ENCODE results near the gene IQSEC3. TPM values are rescaled to one million over a fixed set of nuclear protein-coding genes. Genes with fewer than 3 reads are reported as not detected.

IQSEC3 gene
- total RNA-seq, 1 experiment from 2014 or later = 0.55 TPM

DNA sequence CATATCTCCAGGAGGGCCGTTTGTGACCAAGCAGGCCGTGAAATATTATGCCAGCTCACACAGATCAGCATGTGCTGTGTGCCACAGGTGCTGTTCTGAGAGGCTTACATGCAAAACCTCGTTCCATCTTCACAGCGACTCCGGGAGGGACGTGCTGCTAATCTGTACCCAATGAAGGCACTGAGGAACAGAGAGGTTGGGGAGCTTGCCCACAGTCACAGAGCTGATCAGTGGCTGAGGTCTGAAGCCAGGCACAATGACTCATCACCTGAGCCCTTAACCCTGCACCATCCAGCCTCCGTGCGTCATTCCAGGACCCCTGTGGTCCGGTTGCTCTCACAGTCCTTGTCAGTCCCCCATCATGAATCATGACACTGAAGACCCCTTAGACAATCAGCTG is 80.7 kb downstream of the IQSEC3 start:
- Histone ChIP-seq H4K20me1 (ENCODE audit: control insufficient read depth, insufficient read depth, insufficient read length) (no peaks in the 10 kb centered on the region), H3K18ac (ENCODE audit: insufficient read length, low read depth, low read length) (no peak overlapping the region), H3K27ac (ENCODE audit: insufficient read length, low read depth, low read length) (no peak overlapping the region), H3K79me1 (ENCODE audit: insufficient read depth, low read depth, low read length, poor library complexity, severe bottlenecking) (no peaks in the 10 kb centered on the region), H2BK20ac (ENCODE audit: low read depth, low read length, poor library complexity, severe bottlenecking) (no peak overlapping the region), H3K9ac (ENCODE audit: extremely low read depth, insufficient read length, low read length) (no peak overlapping the region), H4K91ac (ENCODE audit: insufficient read length, low read depth, low read length) (no peak overlapping the region), H3K4me1 (ENCODE audit: insufficient read depth, low read length) (peaks cover 1% of the 10 kb centered on the region; the same call in 1 of the 2 replicates), H2AFZ (ENCODE audit: low read length) (no peak overlapping the region), H4K8ac (replicated peaks; ENCODE audit: insufficient read length, low read depth, low read length) (no peak overlapping the region), H4K5ac (ENCODE audit: insufficient read length, low read depth, low read length) (no peak overlapping the region), H2BK12ac (ENCODE audit: insufficient read length, low read depth, low read length) (no peak overlapping the region), H3K14ac (ENCODE audit: insufficient read depth, low read length) (no peak overlapping the region), H3K23ac (ENCODE audit: insufficient read length, low read depth, low read length) (no peak overlapping the region), H3K9me3 (ENCODE audit: control insufficient read depth, low read depth, low read length) (no peaks in the 10 kb centered on the region), H2AK5ac (ENCODE audit: insufficient read length, low read length) (no peak overlapping the region), H2BK120ac (ENCODE audit: low read depth, low read length, poor library complexity, severe bottlenecking) (no peak overlapping the region), H2BK5ac (ENCODE audit: insufficient read length, low read length) (no peak overlapping the region), H3K56ac (ENCODE audit: insufficient read length, low read depth, low read length) (no peak overlapping the region), H3T11ph (ENCODE audit: low read length) (no peak overlapping the region), H3K23me2 (ENCODE audit: insufficient read length, low read depth, low read length, poor library complexity, severe bottlenecking) (no peaks in the 10 kb centered on the region), H3K4ac (ENCODE audit: low read depth, low read length) (no peak overlapping the region), H2BK15ac (ENCODE audit: low read depth, low read length) (no peak overlapping the region), H3K79me2 (ENCODE audit: insufficient read depth, low read length) (no peaks in the 10 kb centered on the region), H3K4me2 (ENCODE audit: insufficient read depth, insufficient read length, low read length) (no peak overlapping the region), H3K27me3 (ENCODE audit: insufficient read depth, low read length) (no peaks in the 10 kb centered on the region)
- no peak for TF ChIP-seq CTCF (conservative IDR thresholded peaks at IDR 0.05)
- H3K4me1 Mint-ChIP-seq = peaks cover 50 to 66% of the 10 kb centered on the region in 2 experiments
- H3K4me3 Mint-ChIP-seq = no peak overlapping the region
- H3K36me3 Mint-ChIP-seq (ENCODE audit: insufficient read depth in 1 of 3, low read depth in 3 of 3) = no peaks in the 10 kb centered on the region; a peak in 1 of 7 replicates
- no peak for DNase-seq
- H3K27ac Mint-ChIP-seq = peak overlapping the region in 1 of 3 experiments; percentile 33; a peak in 1 of 7 replicates
- H3K27me3 Mint-ChIP-seq (ENCODE audit: low read depth) = peaks cover 20% of the 10 kb centered on the region
- WGBS (ENCODE audit: extremely low coverage, insufficient read length, low lambda C conversion rate) = no CpG with 5 or more reads among the region's 9 CpGs
- no peaks in the 10 kb centered on the region; a peak in 2 of 5 replicates for H3K9me3 Mint-ChIP-seq

All from H9 (cell line).